ENCODE data around the gene CHD6.

GRCh38 chr20:41594514-41595322 is 23.5 kb downstream of the CHD6 start:
- TF ChIP-seq, protein P1, sequence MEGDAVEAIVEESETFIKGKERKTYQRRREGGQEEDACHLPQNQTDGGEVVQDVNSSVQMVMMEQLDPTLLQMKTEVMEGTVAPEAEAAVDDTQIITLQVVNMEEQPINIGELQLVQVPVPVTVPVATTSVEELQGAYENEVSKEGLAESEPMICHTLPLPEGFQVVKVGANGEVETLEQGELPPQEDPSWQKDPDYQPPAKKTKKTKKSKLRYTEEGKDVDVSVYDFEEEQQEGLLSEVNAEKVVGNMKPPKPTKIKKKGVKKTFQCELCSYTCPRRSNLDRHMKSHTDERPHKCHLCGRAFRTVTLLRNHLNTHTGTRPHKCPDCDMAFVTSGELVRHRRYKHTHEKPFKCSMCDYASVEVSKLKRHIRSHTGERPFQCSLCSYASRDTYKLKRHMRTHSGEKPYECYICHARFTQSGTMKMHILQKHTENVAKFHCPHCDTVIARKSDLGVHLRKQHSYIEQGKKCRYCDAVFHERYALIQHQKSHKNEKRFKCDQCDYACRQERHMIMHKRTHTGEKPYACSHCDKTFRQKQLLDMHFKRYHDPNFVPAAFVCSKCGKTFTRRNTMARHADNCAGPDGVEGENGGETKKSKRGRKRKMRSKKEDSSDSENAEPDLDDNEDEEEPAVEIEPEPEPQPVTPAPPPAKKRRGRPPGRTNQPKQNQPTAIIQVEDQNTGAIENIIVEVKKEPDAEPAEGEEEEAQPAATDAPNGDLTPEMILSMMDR (IDR thresholded peaks at IDR 0.05) = no peak
- TF ChIP-seq POLR2A (IDR thresholded peaks at IDR 0.05) = no peak

All from testis (tissue), 2 donors.